HCT116 (cell line): ENCODE results near the gene SPPL2C.

Experiments
- CTCF ChIP-seq, 3 experiments: fragments of 200-600 bp in 1 of 3; sonication (generic) in 1 of 3; IDR thresholded peaks in 2 of 3; conservative IDR thresholded peaks in 1 of 3; 2 replicates each; pipeline ENCODE4 v1.5.1; 2012 to 2017; ENCODE audit warnings: low read depth in 2 of 3, low read length in 2 of 3, antibody characterized with exemption in 1 of 3, borderline replicate concordance in 1 of 3, control low read depth in 1 of 3, mild to moderate bottlenecking in 1 of 3, mixed read lengths in 1 of 3, mixed run types in 1 of 3, moderate library complexity in 1 of 3; ENCODE audit not compliant: insufficient read depth in 1 of 3
- SIN3A ChIP-seq: IDR thresholded peaks from 2 replicates; pipeline ENCODE4 v1.6.1; 2012; ENCODE audit warnings: low read depth

- TF ChIP-seq CTCF (IDR thresholded peaks at IDR 0.05 in 2 of 3, conservative IDR thresholded peaks at IDR 0.05 in 1 of 3; ENCODE audit: borderline replicate concordance in 1 of 3, insufficient read depth in 1 of 3, low read depth in 2 of 3, low read length in 2 of 3) (no peak), SIN3A (no peak)
These were observed 2.4 kb downstream of the SPPL2C start for GRCh38 chr17:45847101-45847500.
